Heart left ventricle (tissue), 16 donors: ENCODE data around the gene KCNH1. TPM values are rescaled to one million over a fixed set of nuclear protein-coding genes. Genes with fewer than 3 reads are reported as not detected.

Experiments
- ATAC-seq, 4 donors: fragments of 200-7000 bp; cut with Tn5 transposase; one replicate each; pipeline ENCODE4 v1.9.1; 2020 to 2022; ENCODE audit warnings: moderate library complexity in 4 of 4, mild to moderate bottlenecking in 3 of 4, moderate number of reproducible peaks in 1 of 4
- DNase-seq, 5 donors: peaks; one replicate each; pipeline ENCODE4 v3.0.0-alpha.2; 2020
- H3K27ac ChIP-seq, 12 donors: fragments of 200-600 bp; sonication (generic) in 4 of 12; one replicate each; pipeline versions ENCODE4 v1.5.0 to v1.8.0; 2016 to 2022; ENCODE audit warnings: mild to moderate bottlenecking in 2 of 12
- H3K27me3 ChIP-seq, 9 donors: fragments of 200-600 bp; sonication (generic) in 2 of 9; one replicate each; pipeline versions ENCODE4 v1.5.1 to v1.8.0; 2016 to 2022; ENCODE audit warnings: mild to moderate bottlenecking in 3 of 9
- H3K36me3 ChIP-seq, 9 donors: fragments of 200-600 bp; sonication (generic) in 2 of 9; one replicate each; pipeline versions ENCODE4 v1.5.0 to v1.8.0; 2018 to 2022; ENCODE audit warnings: mild to moderate bottlenecking in 2 of 9
- H3K4me1 ChIP-seq, 12 donors: fragments of 200-600 bp; sonication (generic) in 4 of 12; one replicate each; pipeline versions ENCODE4 v1.5.0 to v1.8.0; 2016 to 2022; ENCODE audit warnings: mild to moderate bottlenecking in 3 of 12
- H3K4me3 ChIP-seq, 12 donors: fragments of 200-600 bp; sonication (generic) in 4 of 12; one replicate each; pipeline versions ENCODE4 v1.5.0 to v1.8.0; 2017 to 2022; ENCODE audit warnings: mild to moderate bottlenecking in 9 of 12, moderate library complexity in 4 of 12
- H3K9me3 ChIP-seq, 12 donors: fragments of 200-600 bp; sonication (generic) in 4 of 12; one replicate each; pipeline versions ENCODE4 v1.5.0 to v1.8.0; 2016 to 2022; ENCODE audit warnings: mild to moderate bottlenecking in 1 of 12
- CTCF ChIP-seq, 12 donors: fragments of 200-600 bp; sonication (generic) in 4 of 12; IDR thresholded peaks; one replicate each; pipeline versions ENCODE4 v1.5.0 to v1.8.0; 2018 to 2022; ENCODE audit warnings: antibody characterized with exemption in 12 of 12, mild to moderate bottlenecking in 5 of 12
- POLR2A ChIP-seq, 2 donors: fragments of 450-650 bp; IDR thresholded peaks; one replicate each; pipeline ENCODE4 v1.6.1; 2017; ENCODE audit warnings: antibody characterized with exemption in 2 of 2, mild to moderate bottlenecking in 2 of 2, moderate library complexity in 2 of 2
- WGBS, 4 donors: extraction: QIAGEN DNeasy Blood & Tissue Kit in 2 of 4; methylation state at CpG; one replicate each; pipeline versions ENCODE4 v1.1.5 to v1.1.7; 2013 to 2018; 5-methylcytosine and 5-hydroxymethylcytosine counted together
- intact Hi-C, 10 donors: fragments of 100-400 bp; cut with DNase I; formaldehyde crosslinking; loops; one replicate each; pipeline versions ENCODE4 v1.11.1 to v1.14.2; 2022
- polyA plus RNA-seq, 2 donors: library from polyadenylated mRNA; stranded (reverse); fragments of 200-250 nt; gene quantifications; one replicate each; pipeline ENCODE4 v1.2.3, GENCODE V29; 2013
- total RNA-seq, 9 donors: library from RNA; depleted of rRNA in 2 of 9; stranded (reverse); fragments of >200 nt in 2 of 9; fragmentation: NEBNext Ultra II Directional in 3 of 9; extraction: Animal tissue kit (Norgen Biotek cat#: 25700) in 3 of 9; gene quantifications; one replicate each; pipeline versions ENCODE4 v1.1.0 to v1.2.4, GENCODE V29; 2016 to 2023
- donor health status: ischemic (EF 13 %, LVEDD 7.1; RV severe dilation, severe dysfunction).
- donor health status: healthy with polysubstance abuse.
- donor health status: DM: no; HTN: yes; CAD: no.
- donor health status: DM: no; HTN: no; CAD: no.
- donor health status: ischemic (EF 25% LVEDD 6.9; RV normal size, moderate dysfunction).
- donor health status: ischemic (EF 25% LVEDD 5.7; RV mildly dilated, moderate dysfunction).
- donor health status: healthy.
- donor health status: DM: yes; HTN: yes; CAD: no.
- donor health status: ischemic (EF 35%, LVEDD 5.7; RV mildly dilated, moderate dysfunction).
- donor health status: nonischemic (EF 11% LVEDD 7.7; RV severe dilation, severe dysfunction).
- donor health status: DM: yes; HTN: yes; CAD: no.
- donor health status: PGD.
- donor health status: ischemic (EF 29% LVEDD 5.4; RV normal size, mild dysfunction).
- donor health status: nonischemic (EF 23%, LVEDD 6.1; RV moderate dilation, normal function).

Gene KCNH1
- total and polyA plus RNA-seq, 11 donors, result 0.03 TPM; not detected in 10

GRCh38 chr1:211172657-211173056 lies 38.7 kb upstream of the KCNH1 start:
- Histone ChIP-seq H3K27me3 (peaks cover 0 to 3% (median 0%) of the 10 kb centered on the region in 9 donors), H3K4me1 (no peaks in the 10 kb centered on the region), H3K9me3 (peaks cover 0 to 46% (median 9%) of the 10 kb centered on the region in 12 donors), H3K4me3 (no peak overlapping the region), H3K36me3 (no peaks in the 10 kb centered on the region), H3K27ac (no peak overlapping the region)
- TF ChIP-seq CTCF (IDR thresholded peaks at IDR 0.05), result no peak
- no peak for TF ChIP-seq POLR2A (IDR thresholded peaks at IDR 0.05)
- intact Hi-C loops, result no loop called here
- no peak for ATAC-seq
- DNase-seq, result no peak

- H3K36me3 ChIP-seq, result no peaks in the 10 kb centered on the region
- no peaks in the 10 kb centered on the region for H3K4me1 ChIP-seq
- H3K9me3 ChIP-seq, result peaks cover 0 to 46% (median 9%) of the 10 kb centered on the region in 12 donors
- intact Hi-C loops, result no loop called here
- H3K27me3 ChIP-seq, result no peaks in the 10 kb centered on the region
- H3K4me3 ChIP-seq, result no peak overlapping the region
- WGBS, 4 donors, result 84 to 99% (median 89%) methylated on average over 1 of the region's 1 CpG
- no peak overlapping the region for H3K27ac ChIP-seq
- no peak for ATAC-seq
- DNase-seq, result no peak
- no peak for TF ChIP-seq CTCF (IDR thresholded peaks at IDR 0.05)
- TF ChIP-seq POLR2A (IDR thresholded peaks at IDR 0.05), result no peak
Measured at GRCh38 chr1:211169353-211169752, 35.4 kb upstream of the KCNH1 start.

GRCh38 chr1:211158866-211159265 lies 24.9 kb upstream of the KCNH1 start:
- H3K4me1 ChIP-seq, result no peaks in the 10 kb centered on the region
- peaks cover 0 to 25% (median 9%) of the 10 kb centered on the region in 12 donors for H3K9me3 ChIP-seq
- 83 to 93% (median 88%) methylated on average over 1 of the region's 1 CpG for WGBS, 4 donors
- no peak for DNase-seq
- no peak for ATAC-seq
- intact Hi-C loops, result no loop called here
- H3K27ac ChIP-seq, result no peak overlapping the region
- peaks cover 0 to 13% (median 0%) of the 10 kb centered on the region in 9 donors for H3K27me3 ChIP-seq
- H3K4me3 ChIP-seq, result no peak overlapping the region
- no peak for TF ChIP-seq CTCF (IDR thresholded peaks at IDR 0.05)
- no peak for TF ChIP-seq POLR2A (IDR thresholded peaks at IDR 0.05)
- no peaks in the 10 kb centered on the region for H3K36me3 ChIP-seq

- Histone ChIP-seq H3K27ac (no peak overlapping the region), H3K27me3 (no peaks in the 10 kb centered on the region), H3K36me3 (no peaks in the 10 kb centered on the region), H3K4me1 (no peaks in the 10 kb centered on the region), H3K9me3 (peaks cover 0 to 25% (median 9%) of the 10 kb centered on the region in 12 donors), H3K4me3 (no peak overlapping the region)
- no peak for DNase-seq
- ATAC-seq, result no peak
- TF ChIP-seq POLR2A (IDR thresholded peaks at IDR 0.05), result no peak
- TF ChIP-seq CTCF (IDR thresholded peaks at IDR 0.05), result no peak
- intact Hi-C loops, result no loop called here
- 89 to 92% (median 92%) methylated on average over 2 of the region's 2 CpGs for WGBS, 4 donors
Measured at GRCh38 chr1:211155040-211155439, 21.1 kb upstream of the KCNH1 start.
